ENCODE data around the gene ALDH8A1.

GRCh38 chr6:134948691-134949090 lies 1.2 kb downstream of the ALDH8A1 start:
- TF ChIP-seq FOSB (CRISPR knock-in tag; IDR thresholded peaks at IDR 0.05) (no peak), CTCF (IDR thresholded peaks at IDR 0.05) (no peak)

All from A549 (cell line).